NCI-H345 (cell line): Measurements from ENCODE around the gene SERGEF.

Experiments
- DNase-seq: peaks from one replicate; lab custom pipeline; 2025; lab: John Stamatoyannopoulos, UW

Gene SERGEF

GRCh38 chr11:17861036-17861755 lies 151.7 kb downstream of the SERGEF start:
- DNase-seq, result no peak

DNA sequence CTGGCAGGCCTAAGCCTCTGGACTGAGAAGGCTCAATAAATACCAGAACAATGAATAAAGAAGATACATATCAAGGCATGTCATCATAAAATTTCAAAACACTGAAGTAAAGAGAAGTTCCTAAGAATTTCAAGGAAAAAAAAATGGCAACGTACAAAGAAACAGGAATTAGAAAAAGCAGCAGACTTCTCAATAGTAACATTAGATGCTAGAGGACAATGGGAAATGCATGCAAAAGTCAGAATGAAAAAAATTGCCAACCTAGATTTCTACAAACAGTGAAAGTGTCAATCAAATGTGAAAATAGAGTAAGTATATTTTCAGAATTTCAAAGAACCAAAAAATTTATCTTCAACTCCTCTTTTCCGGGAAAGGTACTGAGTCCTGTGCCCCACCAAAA lies 153.3 kb downstream of the SERGEF start:
- no peak for DNase-seq

DNA sequence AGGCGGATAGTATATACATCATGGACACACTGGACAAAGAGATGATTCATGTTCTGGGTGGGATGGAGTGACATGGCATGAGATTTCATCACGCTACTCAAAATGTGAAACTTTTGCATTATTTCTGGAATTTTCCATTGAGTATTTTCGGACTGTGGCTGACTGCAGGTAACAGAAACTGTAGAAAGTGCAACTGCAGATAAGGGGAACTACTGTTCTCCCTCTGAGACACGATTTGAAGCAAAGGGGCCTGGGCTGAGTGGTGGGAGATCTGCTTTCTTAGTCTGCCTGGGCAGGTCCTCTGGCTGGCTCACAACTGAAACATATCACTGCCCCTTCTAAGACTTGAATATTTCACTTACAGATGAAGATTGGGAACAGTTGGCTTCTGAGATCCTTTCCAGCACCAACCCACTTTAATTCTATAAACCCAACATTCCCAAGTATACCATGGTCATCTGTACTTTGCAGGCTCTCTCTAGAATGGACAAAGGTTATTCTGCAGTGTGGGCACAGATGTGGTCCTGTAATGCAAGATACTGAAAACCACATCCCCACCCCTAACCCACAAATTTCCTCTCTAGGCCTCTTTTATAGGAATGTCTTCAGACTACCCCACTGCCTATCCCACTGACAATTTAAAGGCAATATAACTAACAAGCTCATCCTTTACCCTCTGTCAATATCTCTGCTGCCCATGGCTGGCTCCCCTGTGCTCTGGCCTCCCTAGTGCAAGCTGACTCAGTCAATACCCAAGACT lies 157.1 kb downstream of the SERGEF start:
- no peak for DNase-seq

DNA sequence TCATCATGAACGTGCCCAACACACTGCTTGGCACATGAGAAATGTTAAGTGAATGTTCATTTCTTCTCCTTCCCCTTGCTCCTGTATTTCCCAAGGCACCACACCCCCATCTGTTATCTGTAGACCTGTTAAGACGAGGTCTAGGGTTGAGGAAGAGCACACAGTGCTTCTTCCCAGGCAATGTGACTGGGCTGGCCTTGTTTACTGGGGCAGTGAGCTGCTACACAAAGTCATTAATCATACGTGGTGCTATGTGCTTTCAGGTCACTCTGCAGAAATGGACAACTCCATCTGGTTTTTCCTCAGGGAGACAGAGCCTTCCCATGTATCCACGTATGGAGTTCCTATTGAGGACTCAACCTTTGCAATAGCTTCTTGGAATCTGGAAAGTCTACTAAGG lies 159.6 kb downstream of the SERGEF start:
- no peak for DNase-seq

DNA sequence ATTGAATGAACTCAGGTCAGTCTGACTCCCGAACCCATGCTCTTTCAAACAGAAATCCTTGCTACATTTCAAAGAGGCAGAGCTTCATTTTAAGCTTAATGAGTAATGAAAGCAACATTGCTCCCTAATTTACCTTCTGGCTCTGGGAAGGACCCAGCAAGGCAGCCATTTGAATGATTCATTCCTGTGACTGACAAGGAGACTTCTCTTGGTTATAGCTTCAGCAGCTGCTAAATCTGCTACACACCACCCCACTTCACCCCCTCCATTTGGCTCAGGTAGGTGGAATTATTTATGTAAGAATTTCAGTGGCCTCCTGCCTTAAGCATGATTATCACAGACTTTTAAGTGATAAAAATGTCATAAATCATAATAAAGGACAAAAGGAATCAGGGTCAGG lies 160.6 kb downstream of the SERGEF start:
- no peak for DNase-seq

GRCh38 chr11:17851697-17852096 lies 161.2 kb downstream of the SERGEF start:
- DNase-seq, result no peak

- no peak for DNase-seq
Measured at GRCh38 chr11:17850336-17850735, 162.5 kb downstream of the SERGEF start.

DNA sequence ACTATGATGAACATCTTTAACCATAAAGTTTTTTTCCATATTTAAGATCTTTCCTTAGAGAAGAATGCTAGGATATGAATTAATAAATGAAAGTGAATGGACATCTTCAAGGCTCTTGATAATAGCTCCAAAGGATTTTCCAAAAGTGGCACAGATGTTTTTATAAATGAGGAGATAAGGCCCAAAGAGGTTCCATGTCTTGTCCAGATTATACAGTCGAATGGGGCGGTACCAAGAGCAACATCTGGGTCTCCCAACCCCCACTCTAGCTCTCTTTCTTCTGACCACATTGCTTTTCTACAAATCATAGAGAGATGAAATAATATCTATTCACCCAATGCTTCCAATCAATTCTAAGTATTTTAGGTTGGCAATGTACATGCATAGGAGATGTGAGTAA lies 164.1 kb downstream of the SERGEF start:
- DNase-seq, result no peak

GRCh38 chr11:17846852-17847453 lies 165.9 kb downstream of the SERGEF start:
- no peak for DNase-seq

- no peak for DNase-seq
Measured at GRCh38 chr11:17845431-17845881, 167.4 kb downstream of the SERGEF start.

GRCh38 chr11:17840101-17840548 lies 172.7 kb downstream of the SERGEF start:
- peak; percentile 46 for DNase-seq

GRCh38 chr11:17839450-17839849 lies 173.4 kb downstream of the SERGEF start:
- no peak for DNase-seq

DNA sequence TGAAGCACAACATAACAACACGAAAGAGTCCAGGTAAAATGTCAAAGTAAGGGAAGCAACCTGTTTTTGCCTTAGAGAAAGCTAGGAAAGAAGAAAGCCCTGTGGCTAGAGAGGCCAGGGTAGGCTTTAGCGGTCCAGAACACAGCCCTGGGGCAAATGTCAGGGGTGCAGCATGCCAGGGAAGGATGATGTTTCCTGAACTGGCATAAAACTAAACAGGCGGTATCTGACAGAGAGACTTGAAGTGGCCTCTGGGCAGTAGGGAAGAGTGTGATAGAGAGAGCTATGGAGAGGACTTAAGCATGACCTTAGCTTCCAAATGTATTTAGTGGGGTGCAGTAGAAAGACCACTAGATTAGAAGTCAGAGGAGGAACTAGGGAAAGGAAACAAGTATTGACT lies 174.7 kb downstream of the SERGEF start:
- no peak for DNase-seq

DNA sequence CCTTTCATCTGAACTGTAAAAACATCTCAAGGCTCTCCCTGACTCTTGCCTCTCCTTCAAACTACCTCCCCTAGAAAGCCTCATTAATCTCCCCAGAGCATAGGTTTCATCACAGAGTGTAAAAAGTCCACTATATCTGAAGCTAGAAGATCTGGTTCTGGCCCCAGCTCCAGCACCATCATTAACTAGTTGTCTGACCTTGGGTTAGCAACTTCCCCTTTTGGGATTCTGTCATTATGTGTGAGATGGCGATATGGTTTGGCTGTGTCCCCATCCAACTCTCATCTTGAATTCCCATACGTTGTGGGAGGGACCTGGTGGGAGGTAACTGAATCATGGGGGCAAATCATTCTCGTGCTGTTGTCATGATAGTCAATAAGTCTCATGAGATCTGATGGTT lies 181.0 kb downstream of the SERGEF start:
- DNase-seq, result no peak

- DNase-seq, result no peak
Measured at GRCh38 chr11:17831228-17831627, 181.6 kb downstream of the SERGEF start.

- no peak for DNase-seq
Measured at GRCh38 chr11:17828311-17828751, 184.5 kb downstream of the SERGEF start.

DNA sequence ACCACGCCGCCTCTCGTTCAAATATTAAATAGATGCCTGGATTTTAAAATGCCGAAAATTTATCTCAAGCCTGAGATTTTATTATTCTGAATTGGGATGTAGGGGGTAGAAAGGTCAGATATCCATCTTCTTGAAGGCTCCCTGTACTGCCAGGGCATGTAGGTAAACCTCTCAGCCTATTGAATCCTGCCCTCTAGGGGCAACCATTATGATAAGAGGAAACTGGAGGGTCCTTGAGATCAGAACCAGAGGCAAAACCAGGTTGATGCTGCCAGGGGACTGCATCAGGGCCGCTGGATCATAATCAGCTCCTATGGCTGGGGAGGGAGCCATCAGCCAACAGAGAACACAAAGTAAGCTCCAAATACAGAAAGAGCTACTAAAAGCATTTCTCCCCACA lies 185.8 kb downstream of the SERGEF start:
- DNase-seq, result peak; percentile 33

DNA sequence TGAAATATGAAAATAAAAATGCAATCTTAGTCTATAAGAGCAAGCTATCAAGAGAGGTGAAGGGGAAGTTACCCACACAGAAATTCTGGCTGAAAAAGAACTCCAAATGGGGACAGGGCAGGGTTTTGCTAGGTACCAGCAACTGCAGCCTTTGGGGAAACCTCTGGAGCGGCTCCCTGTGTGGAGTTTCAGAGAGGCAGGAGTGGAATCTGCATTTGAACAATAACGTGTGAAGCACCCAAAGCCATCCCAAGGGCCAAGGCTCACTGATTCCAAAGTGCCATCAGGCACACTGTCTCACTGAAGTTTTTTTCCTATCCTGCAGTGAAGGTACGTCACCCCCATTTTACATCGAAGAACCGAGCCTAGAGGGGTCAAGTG lies 190.5 kb downstream of the SERGEF start:
- no peak for DNase-seq

DNA sequence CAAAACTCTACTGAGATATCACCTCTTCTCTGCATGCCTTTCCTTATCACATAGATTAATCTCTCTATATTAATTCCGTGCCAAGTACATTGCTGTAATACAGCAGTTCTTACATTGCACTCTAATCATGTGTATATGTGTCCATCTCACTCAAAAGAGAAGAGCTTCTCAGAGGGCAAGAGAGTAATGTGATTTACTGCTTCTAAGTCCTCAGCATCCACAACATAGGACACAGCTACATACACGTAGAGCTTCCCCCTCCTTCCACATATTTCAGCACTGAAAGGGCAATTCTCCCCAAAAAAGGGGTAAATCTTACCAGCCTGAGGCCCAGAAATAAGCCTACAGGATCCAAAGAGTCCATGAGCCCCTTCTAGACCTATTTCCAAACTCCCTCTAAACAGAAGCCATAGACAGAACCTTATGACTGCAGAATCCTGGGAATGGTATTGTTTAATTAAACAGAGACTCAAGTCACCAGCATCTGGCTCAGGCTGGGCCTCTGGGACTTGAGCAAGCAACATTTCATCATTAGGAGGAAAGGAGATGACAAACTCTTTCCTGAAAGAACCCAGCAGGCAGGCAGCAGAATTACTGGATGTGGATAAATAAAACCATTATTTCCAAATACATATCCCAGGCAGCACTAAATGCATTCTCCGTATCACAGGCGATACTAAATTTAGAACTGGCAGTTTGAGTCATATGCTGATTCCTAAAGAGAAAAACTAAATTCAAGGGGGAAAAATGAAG lies 191.0 kb downstream of the SERGEF start:
- DNase-seq, result no peak

GRCh38 chr11:17816232-17816931 lies 196.5 kb downstream of the SERGEF start:
- DNase-seq, result no peak

GRCh38 chr11:17814546-17814945 lies 198.3 kb downstream of the SERGEF start:
- no peak for DNase-seq
